ENCODE results near the gene FILIP1L.

GRCh38 chr3:100024520-100025303 lies 89.6 kb downstream of the FILIP1L start:
- TF ChIP-seq CTCF (IDR thresholded peaks at IDR 0.05; ENCODE audit: low read length) = no peak
- no peak for TF ChIP-seq EZH2 (optimal IDR thresholded peaks at IDR 0.05; ENCODE audit: low read depth, low read length)

Measured in MM.1S (cell line).